ENCODE data around the gene CCDC88B.

CCDC88B gene

GRCh38 chr11:64342869-64343745 lies 3.1 kb downstream of the CCDC88B start:
- peak; percentile 64 for FAIRE-seq
- DNase-seq (ENCODE audit: insufficient read length) = no peak
- TF ChIP-seq POLR2A (IDR thresholded peaks at IDR 0.05; ENCODE audit: low read depth, low read length) (no peak), TAF1 (IDR thresholded peaks at IDR 0.05; ENCODE audit: borderline replicate concordance, low read depth, low read length) (no peak), POLR2AphosphoS5 (IDR thresholded peaks at IDR 0.05; ENCODE audit: low read depth, low read length) (no peak)

- TF ChIP-seq POLR2A (IDR thresholded peaks at IDR 0.05; ENCODE audit: low read depth, low read length) (no peak), TAF1 (IDR thresholded peaks at IDR 0.05; ENCODE audit: borderline replicate concordance, low read depth, low read length) (no peak)
- DNase-seq (ENCODE audit: insufficient read length) (no peak), FAIRE-seq (no peak)
These were observed 4.0 kb downstream of the CCDC88B start for GRCh38 chr11:64343767-64344559.

- FAIRE-seq (no peak), DNase-seq (ENCODE audit: insufficient read length) (no peak)
- TF ChIP-seq POLR2AphosphoS5 (IDR thresholded peaks at IDR 0.05; ENCODE audit: low read depth, low read length) (no peak), POLR2A (IDR thresholded peaks at IDR 0.05; ENCODE audit: low read depth, low read length) (no peak), TAF1 (IDR thresholded peaks at IDR 0.05; ENCODE audit: borderline replicate concordance, low read depth, low read length) (no peak)
These were observed 4.8 kb downstream of the CCDC88B start for GRCh38 chr11:64344787-64345186.

DNA sequence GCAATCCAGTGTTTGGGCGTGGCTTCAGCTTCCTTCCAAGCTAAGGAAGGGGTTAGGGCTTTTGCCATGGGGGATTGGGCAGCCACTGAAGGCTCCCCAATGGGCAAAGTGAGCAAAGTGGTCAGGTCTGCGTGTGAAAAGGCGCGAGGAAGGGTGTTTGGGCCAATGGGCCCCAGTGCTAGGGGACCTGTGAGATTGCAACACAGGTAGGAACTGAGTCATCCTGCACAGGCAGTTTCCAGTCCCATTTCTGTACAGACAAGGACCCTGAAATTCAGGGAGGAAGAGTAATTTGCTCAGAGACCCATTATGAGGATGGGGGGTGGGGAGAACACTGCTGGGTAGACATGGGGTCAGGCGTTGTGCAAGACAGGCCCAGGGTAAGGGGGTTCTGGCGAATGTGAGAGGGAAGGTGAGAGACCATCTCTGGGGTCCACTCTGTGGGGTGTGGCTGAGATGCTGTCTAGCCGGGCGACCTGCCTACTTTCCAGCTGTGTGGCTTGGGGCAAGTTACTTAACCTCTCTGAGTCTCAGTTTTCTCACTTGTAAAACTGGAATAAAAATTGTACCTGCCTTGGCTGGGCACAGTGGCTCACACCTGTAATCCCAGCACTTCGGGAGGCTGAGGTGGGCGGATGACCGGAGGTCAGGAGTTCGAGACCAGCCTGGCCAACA lies 7.3 kb downstream of the CCDC88B start:
- FAIRE-seq (peak; percentile 24), DNase-seq (ENCODE audit: insufficient read length) (no peak)
- TF ChIP-seq POLR2A (IDR thresholded peaks at IDR 0.05; ENCODE audit: low read depth, low read length) (no peak), POLR2AphosphoS5 (IDR thresholded peaks at IDR 0.05; ENCODE audit: low read depth, low read length) (no peak), TAF1 (IDR thresholded peaks at IDR 0.05; ENCODE audit: borderline replicate concordance, low read depth, low read length) (no peak)

GRCh38 chr11:64348383-64349024 lies 8.5 kb downstream of the CCDC88B start:
- FAIRE-seq (no peak), DNase-seq (ENCODE audit: insufficient read length) (no peak)
- no peak for TF ChIP-seq TAF1 (IDR thresholded peaks at IDR 0.05; ENCODE audit: borderline replicate concordance, low read depth, low read length)
- TF ChIP-seq POLR2A (IDR thresholded peaks at IDR 0.05; ENCODE audit: low read depth, low read length) = no peak
- no peak for TF ChIP-seq POLR2AphosphoS5 (IDR thresholded peaks at IDR 0.05; ENCODE audit: low read depth, low read length)

- FAIRE-seq (no peak), DNase-seq (ENCODE audit: insufficient read length) (no peak)
- no peak for TF ChIP-seq POLR2A (IDR thresholded peaks at IDR 0.05; ENCODE audit: low read depth, low read length)
- no peak for TF ChIP-seq TAF1 (IDR thresholded peaks at IDR 0.05; ENCODE audit: borderline replicate concordance, low read depth, low read length)
- no peak for TF ChIP-seq POLR2AphosphoS5 (IDR thresholded peaks at IDR 0.05; ENCODE audit: low read depth, low read length)
These were observed 9.0 kb downstream of the CCDC88B start for GRCh38 chr11:64349025-64349387.

- DNase-seq (ENCODE audit: insufficient read length) (no peak), FAIRE-seq (no peak)
- TF ChIP-seq TAF1 (IDR thresholded peaks at IDR 0.05; ENCODE audit: borderline replicate concordance, low read depth, low read length) = no peak
- TF ChIP-seq POLR2A (IDR thresholded peaks at IDR 0.05; ENCODE audit: low read depth, low read length) = no peak
- no peak for TF ChIP-seq POLR2AphosphoS5 (IDR thresholded peaks at IDR 0.05; ENCODE audit: low read depth, low read length)
These were observed 9.4 kb downstream of the CCDC88B start for GRCh38 chr11:64349404-64349803.

DNA sequence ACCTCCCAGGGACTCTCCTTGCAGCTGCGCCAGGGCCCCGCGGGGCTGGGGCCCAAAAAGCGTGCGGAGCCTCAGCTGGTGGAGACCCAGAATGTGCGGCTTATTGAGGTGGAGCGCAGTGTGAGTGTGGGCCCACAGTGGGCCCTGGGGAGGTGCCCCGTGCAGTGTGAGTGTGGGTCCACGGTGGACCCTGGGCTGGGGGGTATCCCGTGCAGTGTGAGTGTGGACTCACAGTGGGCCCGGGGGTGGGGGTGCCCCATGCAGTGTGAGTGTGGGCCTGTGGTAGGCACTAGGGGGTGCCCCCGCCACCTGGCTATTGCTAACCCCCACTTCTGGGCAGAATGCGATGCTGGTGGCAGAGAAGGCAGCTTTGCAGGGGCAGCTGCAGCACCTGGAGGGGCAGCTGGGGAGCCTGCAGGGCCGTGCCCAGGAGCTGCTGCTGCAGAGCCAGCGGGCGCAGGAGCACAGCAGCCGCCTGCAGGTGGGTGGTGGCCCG lies 11.2 kb downstream of the CCDC88B start:
- TF ChIP-seq POLR2A (IDR thresholded peaks at IDR 0.05; ENCODE audit: low read depth, low read length) (no peak), POLR2AphosphoS5 (IDR thresholded peaks at IDR 0.05; ENCODE audit: low read depth, low read length) (no peak), TAF1 (IDR thresholded peaks at IDR 0.05; ENCODE audit: borderline replicate concordance, low read depth, low read length) (no peak)
- DNase-seq (ENCODE audit: insufficient read length) = no peak
- no peak for FAIRE-seq

DNA sequence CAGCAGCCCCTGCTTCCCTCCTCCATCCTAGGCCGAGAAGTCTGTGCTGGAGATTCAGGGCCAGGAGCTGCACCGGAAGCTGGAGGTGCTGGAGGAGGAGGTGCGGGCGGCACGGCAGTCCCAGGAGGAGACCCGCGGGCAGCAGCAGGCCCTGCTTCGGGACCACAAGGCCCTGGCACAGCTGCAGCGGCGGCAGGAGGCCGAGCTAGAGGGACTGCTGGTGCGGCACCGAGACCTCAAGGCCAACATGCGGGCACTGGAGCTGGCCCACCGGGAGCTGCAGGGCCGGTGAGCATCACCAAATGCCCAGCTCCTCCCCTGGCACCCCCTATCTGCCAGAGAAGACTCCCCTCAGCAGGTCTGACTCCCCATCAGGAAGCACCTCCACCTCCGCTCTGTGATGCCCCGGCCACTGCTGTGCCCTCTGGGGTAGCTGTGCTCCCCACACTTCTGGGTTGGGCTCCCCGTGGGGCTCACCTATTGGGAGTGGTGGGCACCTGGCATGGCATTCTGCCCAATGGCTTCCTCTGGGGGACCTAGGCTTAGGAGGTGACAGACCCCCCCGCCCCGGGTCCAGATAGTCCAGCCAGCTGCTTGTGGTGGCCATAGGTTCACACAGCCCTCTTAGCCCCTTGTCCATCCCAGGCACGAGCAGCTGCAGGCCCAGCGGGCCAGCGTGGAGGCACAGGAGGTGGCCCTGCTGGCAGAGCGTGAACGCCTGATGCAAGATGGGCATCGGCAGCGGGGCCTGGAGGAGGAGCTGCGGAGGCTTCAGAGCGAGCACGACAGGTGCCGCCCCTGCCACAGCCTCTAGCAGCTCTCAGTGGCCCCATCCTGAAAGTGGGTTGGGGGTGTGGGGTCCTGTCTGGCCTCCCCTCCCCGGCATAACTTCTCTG lies 12.3 kb downstream of the CCDC88B start:
- TF ChIP-seq TAF1 (IDR thresholded peaks at IDR 0.05; ENCODE audit: borderline replicate concordance, low read depth, low read length) (no peak), POLR2A (IDR thresholded peaks at IDR 0.05; ENCODE audit: low read depth, low read length) (no peak), POLR2AphosphoS5 (IDR thresholded peaks at IDR 0.05; ENCODE audit: low read depth, low read length) (no peak)
- no peak for DNase-seq (ENCODE audit: insufficient read length)

More for the DNA sequence above, 12.3 kb downstream of the CCDC88B start:
- FAIRE-seq = no peak
